ENCODE data around the gene TET3. TPM values are rescaled to one million over a fixed set of nuclear protein-coding genes. Genes with fewer than 3 reads are reported as not detected.

The TET3 gene
- total RNA-seq, 2 experiments from 2014 or later: 12.7 to 13.7 TPM

DNA sequence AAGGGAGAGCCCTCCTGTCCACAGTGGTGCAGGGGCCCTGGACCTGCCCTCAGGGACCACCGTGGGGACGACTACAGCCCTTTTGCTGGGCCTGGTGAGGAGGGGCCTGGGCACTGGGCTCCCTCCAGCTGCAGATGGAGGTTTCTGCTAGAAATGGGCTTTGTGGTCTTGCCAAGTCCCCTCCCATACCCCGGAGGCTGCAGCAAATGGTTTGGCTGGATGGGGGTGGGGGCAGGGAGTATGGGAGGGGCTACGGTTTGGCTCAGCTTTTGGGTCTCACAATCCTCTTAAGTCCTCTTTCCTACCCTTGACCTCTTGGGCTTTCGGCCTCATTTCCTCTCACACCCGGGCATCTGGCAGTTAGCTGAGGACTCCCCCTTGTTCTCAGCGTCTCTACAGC is 21.7 kb downstream of the TET3 start:
- Mint-ChIP-seq H3K27me3 (peaks cover 4% of the 10 kb centered on the region), H3K4me1 (peaks cover 13% of the 10 kb centered on the region), H3K27ac (no peak overlapping the region), H3K9me3 (ENCODE audit: low read depth) (no peaks in the 10 kb centered on the region), H3K36me3 (peaks cover 2% of the 10 kb centered on the region), H3K4me3 (no peak overlapping the region)
- no peak for DNase-seq
- CTCF ChIA-PET: no interaction called here
- ATAC-seq: no peak

DNA sequence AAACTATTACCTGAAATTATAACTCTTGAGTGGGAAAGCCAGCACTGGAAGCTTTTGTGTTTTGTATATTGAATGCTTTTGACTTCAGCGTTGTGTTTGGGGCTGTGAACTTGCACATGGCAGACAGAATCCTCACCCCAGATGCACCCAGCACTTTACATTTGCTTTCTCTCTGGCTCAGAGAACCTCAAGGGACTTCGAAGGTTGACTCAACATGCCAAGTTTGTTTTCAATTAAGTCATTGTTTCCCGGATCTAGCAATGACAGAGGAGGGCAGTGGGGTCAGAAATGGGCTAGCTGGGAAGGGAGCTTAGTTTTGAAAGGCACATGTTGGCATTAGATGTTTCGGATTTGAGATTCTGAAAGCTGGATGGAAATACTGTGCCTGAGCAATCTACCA is 22.4 kb downstream of the TET3 start:
- Mint-ChIP-seq H3K4me3 (no peak overlapping the region), H3K27me3 (no peaks in the 10 kb centered on the region), H3K27ac (no peak overlapping the region), H3K9me3 (ENCODE audit: low read depth) (no peaks in the 10 kb centered on the region), H3K4me1 (peaks cover 7% of the 10 kb centered on the region), H3K36me3 (peaks cover 2% of the 10 kb centered on the region)
- ATAC-seq (no peak), DNase-seq (no peak)
- CTCF ChIA-PET: no interaction called here

DNA sequence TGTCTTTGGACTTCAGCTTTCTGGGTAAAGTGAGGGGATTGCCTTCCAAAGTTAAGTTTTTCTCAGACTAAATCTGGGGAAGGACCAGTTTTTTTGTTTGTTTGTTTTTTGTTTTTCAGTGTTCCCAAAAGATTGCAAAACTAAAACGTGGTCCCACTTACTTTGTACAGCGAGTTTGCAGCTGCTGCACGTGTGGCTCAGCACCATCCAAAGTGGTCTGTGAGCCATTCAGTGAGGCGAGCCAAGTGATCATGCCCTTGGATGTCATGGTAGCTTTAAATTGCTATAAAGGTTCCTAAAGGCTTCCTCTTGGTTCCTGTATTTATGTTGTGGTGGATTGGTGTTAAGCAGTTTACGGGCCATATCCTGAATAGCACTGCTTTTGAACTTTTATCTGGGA is 23.0 kb downstream of the TET3 start:
- Mint-ChIP-seq H3K4me1 (peaks cover 7% of the 10 kb centered on the region), H3K4me3 (no peak overlapping the region), H3K9me3 (ENCODE audit: low read depth) (no peaks in the 10 kb centered on the region), H3K27me3 (no peaks in the 10 kb centered on the region), H3K36me3 (peaks cover 2% of the 10 kb centered on the region), H3K27ac (no peak overlapping the region)
- no peak for ATAC-seq
- CTCF ChIA-PET: interaction anchor here (1.2 kb wide), 1 partner anchor 113 kb away, joined by 3 read pairs; no protein-coding TSS in a partner anchor
- DNase-seq: no peak

DNA sequence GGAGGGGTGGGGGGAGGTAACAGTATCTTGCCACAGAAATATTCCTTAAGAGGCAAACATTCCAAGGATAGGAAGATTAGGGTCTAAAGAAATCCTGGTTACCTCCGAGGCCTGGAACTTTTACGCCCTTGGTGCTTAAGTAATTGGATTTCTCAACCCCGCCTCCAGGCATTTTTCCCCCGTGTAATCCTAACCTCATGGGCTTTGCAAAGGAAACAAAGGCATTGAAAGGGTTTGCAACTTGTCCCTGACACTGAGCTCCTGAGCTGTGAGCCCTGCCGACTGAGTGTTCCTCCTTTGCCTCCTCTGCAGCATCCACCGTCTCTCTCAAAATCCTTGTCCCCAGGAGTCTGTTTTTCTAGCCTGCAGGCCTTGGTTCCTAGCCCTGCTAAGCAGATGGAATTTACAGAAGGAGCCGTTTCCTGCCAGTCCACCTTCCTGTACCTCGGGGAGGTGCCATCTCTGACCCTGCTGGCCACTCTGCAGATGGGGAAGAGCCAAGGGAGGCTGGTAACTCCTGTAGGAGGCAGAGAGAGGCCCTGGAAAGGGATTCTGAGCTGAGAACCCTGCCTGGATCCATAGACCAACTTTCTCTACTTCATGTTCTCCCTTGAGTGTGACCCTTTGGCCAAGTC is 24.2 kb downstream of the TET3 start:
- H3K27ac Mint-ChIP-seq: no peak overlapping the region

DNA sequence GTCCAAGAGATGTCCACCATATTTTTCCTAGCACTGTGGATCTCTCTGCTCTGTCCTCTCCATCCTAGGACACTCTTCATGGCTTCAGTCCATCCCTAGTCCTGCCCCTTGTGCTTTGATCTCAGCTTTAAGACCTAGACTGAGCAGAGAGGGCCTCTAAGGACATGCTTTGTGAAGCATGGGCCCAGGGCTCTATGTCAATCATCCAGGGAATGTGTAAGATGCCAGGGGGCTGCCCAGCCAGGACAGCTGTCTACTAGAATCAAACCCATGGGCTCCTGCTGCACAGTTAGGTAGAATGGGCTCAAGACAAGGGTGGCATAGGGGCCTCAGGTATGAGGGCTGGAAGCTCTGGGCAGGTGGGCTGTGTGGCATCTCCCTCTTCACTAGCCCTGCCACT is 24.9 kb downstream of the TET3 start:
- no peak for ATAC-seq
- Mint-ChIP-seq H3K27me3 (no peaks in the 10 kb centered on the region), H3K4me1 (peaks cover 2% of the 10 kb centered on the region), H3K9me3 (ENCODE audit: low read depth) (no peaks in the 10 kb centered on the region), H3K36me3 (peaks cover 2% of the 10 kb centered on the region), H3K27ac (no peak overlapping the region), H3K4me3 (no peak overlapping the region)
- DNase-seq: no peak
- CTCF ChIA-PET: interaction anchor here (0.7 kb wide), 1 partner anchor 110 kb away, joined by 3 read pairs; no protein-coding TSS in a partner anchor

More for the DNA sequence above, 24.2 kb downstream of the TET3 start:
- ATAC-seq (no peak), DNase-seq (no peak)
- H3K4me3 Mint-ChIP-seq: no peak overlapping the region
- CTCF ChIA-PET: interaction anchor here (0.7 to 1.2 kb wide), 3 partner anchors 112 to 185 kb away, joined by 3 to 4 read pairs (median 4); no protein-coding TSS in a partner anchor
- no peaks in the 10 kb centered on the region for H3K9me3 Mint-ChIP-seq (ENCODE audit: low read depth)
- H3K36me3 Mint-ChIP-seq: peaks cover 2% of the 10 kb centered on the region
- H3K4me1 Mint-ChIP-seq: peaks cover 2% of the 10 kb centered on the region
- no peaks in the 10 kb centered on the region for H3K27me3 Mint-ChIP-seq

DNA sequence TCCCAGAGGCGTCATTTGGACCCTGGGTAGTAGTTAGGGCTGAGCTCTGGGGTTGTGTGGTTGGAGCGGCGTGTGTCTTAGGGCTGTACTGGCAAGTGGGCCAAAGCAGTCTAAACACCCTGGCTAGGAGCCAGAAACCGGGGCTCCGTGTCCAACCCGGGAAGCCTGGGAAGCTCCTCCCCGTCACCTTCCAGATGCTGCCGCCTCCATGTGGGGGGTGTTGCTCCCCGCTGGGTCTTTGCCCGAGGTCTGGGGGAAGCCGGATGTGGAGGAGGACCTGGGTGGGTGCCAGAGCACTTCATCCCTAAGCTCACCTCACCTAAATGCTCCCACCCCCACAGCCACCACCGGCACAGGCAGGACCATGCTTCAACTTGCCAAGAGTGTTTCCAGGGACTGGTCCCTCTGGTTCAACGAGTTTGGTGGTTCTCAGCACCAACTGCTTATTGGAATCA is 25.4 kb downstream of the TET3 start:
- ATAC-seq (no peak), DNase-seq (no peak)
- CTCF ChIA-PET: interaction anchor here (0.7 kb wide), 1 partner anchor 110 kb away, joined by 3 read pairs; no protein-coding TSS in a partner anchor
- H3K4me3 Mint-ChIP-seq: no peak overlapping the region
- H3K27ac Mint-ChIP-seq: no peak overlapping the region
- peaks cover 2% of the 10 kb centered on the region for H3K36me3 Mint-ChIP-seq
- no peaks in the 10 kb centered on the region for H3K27me3 Mint-ChIP-seq
- peaks cover 2% of the 10 kb centered on the region for H3K4me1 Mint-ChIP-seq
- no peaks in the 10 kb centered on the region for H3K9me3 Mint-ChIP-seq (ENCODE audit: low read depth)

DNA sequence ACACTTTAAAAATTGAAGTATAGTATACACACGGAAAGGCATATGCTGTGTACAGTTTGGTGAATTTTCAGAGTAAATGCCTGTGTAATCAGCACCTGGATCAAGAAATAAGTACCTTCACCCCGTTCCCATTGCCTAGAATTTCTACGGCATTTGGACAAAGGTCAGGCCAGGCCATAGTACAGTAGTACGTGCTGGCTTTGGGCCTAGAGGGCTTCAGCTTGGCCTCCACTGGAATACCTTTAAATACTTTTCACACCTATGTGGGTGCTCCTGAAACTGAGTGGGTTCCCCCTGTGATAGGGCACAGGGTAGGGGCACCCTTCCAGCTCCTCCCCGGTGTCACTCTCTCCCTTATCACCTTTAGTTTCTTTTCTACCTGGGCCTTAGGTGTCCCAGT is 26.5 kb downstream of the TET3 start:
- Mint-ChIP-seq H3K4me3 (no peak overlapping the region), H3K27ac (no peak overlapping the region), H3K27me3 (no peaks in the 10 kb centered on the region), H3K4me1 (peaks cover 2% of the 10 kb centered on the region), H3K9me3 (ENCODE audit: low read depth) (no peaks in the 10 kb centered on the region), H3K36me3 (no peaks in the 10 kb centered on the region)
- CTCF ChIA-PET: interaction anchor here (0.7 kb wide), 1 partner anchor 250 kb away, joined by 3 read pairs; no protein-coding TSS in a partner anchor
- ATAC-seq (no peak), DNase-seq (no peak)

DNA sequence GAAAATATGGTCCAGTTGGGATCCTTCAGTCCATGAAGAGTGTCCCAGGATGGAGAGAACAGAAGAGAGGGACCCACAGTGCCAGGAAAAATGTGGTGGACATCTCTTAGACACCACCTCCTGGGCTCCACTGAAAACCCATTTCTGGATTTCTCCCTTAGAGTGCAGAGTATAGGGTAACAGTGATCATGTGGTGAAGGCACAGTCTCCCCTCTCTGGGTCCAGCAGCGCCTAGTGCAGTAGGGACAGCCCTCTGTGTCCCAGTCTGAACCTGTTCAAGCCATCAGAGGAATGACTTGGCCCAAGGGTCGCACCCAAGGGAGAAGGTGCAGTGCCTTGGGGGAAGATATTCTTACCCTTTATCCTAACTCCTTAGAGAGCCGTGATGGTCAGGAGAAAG is 30.1 kb downstream of the TET3 start:
- Mint-ChIP-seq H3K9me3 (ENCODE audit: low read depth) (no peaks in the 10 kb centered on the region), H3K27me3 (no peaks in the 10 kb centered on the region), H3K4me1 (peaks cover 5% of the 10 kb centered on the region), H3K27ac (no peak overlapping the region), H3K4me3 (no peak overlapping the region), H3K36me3 (no peaks in the 10 kb centered on the region)
- ATAC-seq: no peak
- no peak for DNase-seq
- CTCF ChIA-PET: interaction anchor here (1.2 kb wide), 1 partner anchor 37 kb away, joined by 3 read pairs; no protein-coding TSS in a partner anchor

DNA sequence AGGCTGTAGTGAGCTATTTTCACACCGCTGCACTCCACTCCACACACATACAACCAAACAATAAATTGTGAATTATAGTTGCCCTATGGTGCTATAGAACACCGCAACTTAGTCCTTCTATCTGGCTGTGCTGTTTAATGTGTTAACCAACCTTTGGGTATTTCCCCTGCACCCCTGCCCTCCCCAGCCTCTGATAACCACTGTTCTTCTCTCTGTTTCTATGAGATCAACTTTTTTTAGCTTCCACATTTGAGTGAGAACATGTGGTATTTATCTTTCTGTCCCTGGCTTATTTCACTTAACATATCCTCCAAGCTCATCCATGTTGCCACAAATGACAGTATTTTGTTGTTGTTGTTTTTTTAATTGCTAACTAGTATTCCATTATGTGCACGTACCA is 32.5 kb downstream of the TET3 start:
- ATAC-seq (no peak), DNase-seq (no peak)
- H3K9me3 Mint-ChIP-seq (ENCODE audit: low read depth): no peaks in the 10 kb centered on the region
- H3K4me1 Mint-ChIP-seq: peaks cover 10% of the 10 kb centered on the region
- CTCF ChIA-PET: no interaction called here
- no peak overlapping the region for H3K27ac Mint-ChIP-seq
- H3K27me3 Mint-ChIP-seq: no peaks in the 10 kb centered on the region
- H3K4me3 Mint-ChIP-seq: no peak overlapping the region
- no peaks in the 10 kb centered on the region for H3K36me3 Mint-ChIP-seq

DNA sequence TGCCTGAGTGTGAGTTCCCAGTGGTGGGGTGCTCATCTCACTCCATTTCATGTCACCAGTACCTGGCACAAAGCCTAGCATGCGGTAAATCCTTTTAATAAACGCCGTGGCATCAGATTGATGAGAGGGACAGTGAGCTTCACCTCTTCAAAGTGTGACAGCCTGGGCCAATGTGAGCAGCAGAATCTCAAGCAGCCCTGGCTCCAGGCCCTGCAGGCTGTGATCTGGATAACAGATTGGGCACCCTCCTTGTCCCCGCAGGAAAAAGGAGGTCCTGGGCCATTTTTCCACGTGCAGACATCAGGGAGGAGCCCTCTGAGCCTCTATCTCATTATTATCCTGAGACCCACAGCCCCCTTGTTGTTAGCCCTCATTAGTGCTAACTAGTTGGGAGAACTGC is 34.8 kb downstream of the TET3 start:
- Mint-ChIP-seq H3K36me3 (no peaks in the 10 kb centered on the region), H3K27ac (no peak overlapping the region), H3K27me3 (no peaks in the 10 kb centered on the region), H3K4me3 (no peak overlapping the region), H3K9me3 (ENCODE audit: low read depth) (no peaks in the 10 kb centered on the region), H3K4me1 (peaks cover 10% of the 10 kb centered on the region)
- CTCF ChIA-PET: no interaction called here
- ATAC-seq: no peak
- DNase-seq: no peak

DNA sequence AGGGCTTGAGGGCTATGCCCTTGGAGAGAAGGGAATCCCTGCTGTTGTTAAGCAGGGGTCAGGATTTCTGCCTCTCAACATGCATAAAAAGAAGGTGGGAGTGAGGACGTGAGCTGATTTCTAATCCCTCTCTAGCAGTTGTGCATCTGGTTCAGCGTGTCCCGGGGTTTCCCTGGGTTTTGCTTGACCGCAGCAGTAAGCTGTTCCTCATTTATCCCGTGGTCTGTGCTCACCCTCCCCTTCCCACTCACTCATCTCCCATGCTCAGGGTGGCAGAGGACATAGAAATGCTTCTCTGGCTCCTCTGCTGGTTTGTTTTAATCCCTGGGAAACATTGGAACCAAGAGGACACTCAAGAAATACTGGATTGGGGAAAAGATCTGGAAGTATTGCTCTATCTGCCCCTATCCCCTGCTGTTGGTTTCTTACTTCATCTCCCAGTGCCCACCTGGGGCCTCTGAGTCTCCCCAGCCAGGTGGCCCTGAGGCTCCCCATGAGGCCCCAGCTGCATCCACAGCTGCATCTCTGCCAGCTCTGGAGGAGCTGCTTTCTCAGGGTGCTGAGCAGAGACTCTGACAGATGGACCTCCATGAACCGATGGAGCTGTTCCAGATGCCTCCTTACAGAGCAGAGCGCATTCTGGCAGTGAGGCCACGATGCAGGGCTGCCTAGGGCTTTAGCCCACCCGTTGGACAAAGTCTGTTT is 36.1 kb downstream of the TET3 start:
- Mint-ChIP-seq H3K27ac (no peak overlapping the region), H3K4me3 (no peak overlapping the region), H3K27me3 (no peaks in the 10 kb centered on the region), H3K4me1 (peaks cover 10% of the 10 kb centered on the region), H3K9me3 (ENCODE audit: low read depth) (no peaks in the 10 kb centered on the region), H3K36me3 (no peaks in the 10 kb centered on the region)
- ATAC-seq: no peak
- DNase-seq: no peak
- CTCF ChIA-PET: no interaction called here

DNA sequence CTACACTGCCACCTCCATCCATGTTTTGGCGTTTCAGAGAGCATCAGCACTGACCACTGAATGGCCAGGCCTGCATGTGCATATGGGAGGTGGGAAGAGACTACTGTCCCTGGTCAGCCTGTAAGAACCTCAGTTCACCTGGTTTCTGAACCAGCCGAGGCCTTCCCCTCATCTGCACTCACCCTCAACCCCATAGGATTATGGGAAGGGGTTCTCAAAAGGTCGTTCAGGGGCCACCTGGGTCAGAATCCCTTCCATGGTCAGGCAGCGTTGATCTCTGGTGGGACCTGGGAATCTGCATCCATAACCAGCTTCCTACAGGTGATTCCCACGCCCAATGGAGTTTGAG is 36.7 kb downstream of the TET3 start:
- CTCF ChIA-PET: no interaction called here
- DNase-seq (no peak), ATAC-seq (no peak)
- Mint-ChIP-seq H3K27me3 (no peaks in the 10 kb centered on the region), H3K4me1 (peaks cover 13% of the 10 kb centered on the region), H3K4me3 (no peak overlapping the region), H3K9me3 (ENCODE audit: low read depth) (no peaks in the 10 kb centered on the region), H3K36me3 (no peaks in the 10 kb centered on the region), H3K27ac (no peak overlapping the region)

DNA sequence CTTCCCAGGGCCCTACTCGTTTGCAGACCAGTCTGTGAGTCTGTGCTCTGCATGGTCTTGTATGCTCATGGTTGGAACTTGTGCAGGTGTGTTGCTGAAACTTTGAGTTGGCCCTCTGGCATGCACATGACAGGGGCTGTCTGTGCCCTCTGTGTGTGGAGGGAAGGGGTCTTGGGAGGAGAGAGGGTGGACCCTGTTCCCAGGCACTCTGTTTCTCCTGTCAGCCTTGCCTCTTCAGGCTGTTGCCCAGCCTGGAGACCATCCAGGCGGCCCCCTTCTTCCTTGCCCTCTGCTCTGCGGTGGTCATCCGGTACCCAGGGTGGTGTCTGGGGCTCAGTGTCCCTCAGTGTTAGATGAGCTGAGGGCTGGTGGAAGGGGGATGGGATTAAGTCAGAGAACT is 39.5 kb downstream of the TET3 start:
- Mint-ChIP-seq H3K4me3 (no peak overlapping the region), H3K27ac (no peak overlapping the region), H3K9me3 (ENCODE audit: low read depth) (peaks cover 2% of the 10 kb centered on the region), H3K4me1 (peaks cover 18% of the 10 kb centered on the region), H3K36me3 (peaks cover 11% of the 10 kb centered on the region), H3K27me3 (no peaks in the 10 kb centered on the region)
- CTCF ChIA-PET: no interaction called here
- no peak for DNase-seq
- no peak for ATAC-seq

DNA sequence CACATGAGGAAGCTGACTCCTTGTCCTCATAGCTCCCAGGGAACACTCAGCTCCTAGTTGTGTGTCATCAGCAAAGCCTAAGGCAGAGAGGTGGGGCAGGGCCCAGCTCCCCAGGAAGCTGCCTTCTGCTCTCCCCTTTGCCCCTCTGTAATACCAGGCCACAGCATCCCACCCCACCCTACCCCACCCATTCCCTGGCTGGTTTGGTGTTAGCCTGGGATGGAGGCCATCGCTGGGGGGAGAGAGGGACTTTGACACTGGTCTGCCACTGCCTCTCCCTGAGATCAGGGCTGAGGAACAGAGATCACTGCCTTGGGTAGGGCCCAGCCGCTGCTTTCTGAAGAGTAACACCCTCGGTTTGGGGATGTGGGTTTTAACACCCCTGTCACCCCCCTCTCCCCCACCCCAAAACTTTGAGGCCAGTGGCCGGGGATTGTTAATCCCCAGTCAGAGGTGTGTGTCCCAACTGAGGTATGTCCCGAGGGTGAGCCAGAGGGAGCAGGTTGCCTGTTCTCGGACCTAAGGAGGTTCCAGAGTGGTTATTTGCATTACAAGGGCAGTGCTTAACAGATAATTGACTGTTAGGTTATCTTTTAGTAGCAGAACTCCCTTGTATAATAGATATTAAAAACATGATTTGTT is 41.4 kb downstream of the TET3 start:
- H3K36me3 Mint-ChIP-seq: peaks cover 11% of the 10 kb centered on the region
- H3K27ac Mint-ChIP-seq: no peak overlapping the region
- CTCF ChIA-PET: no interaction called here
- no peak for DNase-seq
- no peak overlapping the region for H3K4me3 Mint-ChIP-seq
- peaks cover 2% of the 10 kb centered on the region for H3K9me3 Mint-ChIP-seq (ENCODE audit: low read depth)
- no peaks in the 10 kb centered on the region for H3K27me3 Mint-ChIP-seq
- peaks cover 33% of the 10 kb centered on the region for H3K4me1 Mint-ChIP-seq
- peak; percentile 68 for ATAC-seq
